Glomerular visceral epithelial cell (primary cell): ENCODE data around the gene PCDHGA1.
A peak's percentile ranks its signal among the peaks of the same experiment; 100 is the strongest.

ENCODE experiments used
- DNase-seq: peaks from one replicate; pipeline ENCODE4 v3.0.0-alpha.2; 2016; ENCODE audit errors: extremely low spot score

Gene PCDHGA1

DNA sequence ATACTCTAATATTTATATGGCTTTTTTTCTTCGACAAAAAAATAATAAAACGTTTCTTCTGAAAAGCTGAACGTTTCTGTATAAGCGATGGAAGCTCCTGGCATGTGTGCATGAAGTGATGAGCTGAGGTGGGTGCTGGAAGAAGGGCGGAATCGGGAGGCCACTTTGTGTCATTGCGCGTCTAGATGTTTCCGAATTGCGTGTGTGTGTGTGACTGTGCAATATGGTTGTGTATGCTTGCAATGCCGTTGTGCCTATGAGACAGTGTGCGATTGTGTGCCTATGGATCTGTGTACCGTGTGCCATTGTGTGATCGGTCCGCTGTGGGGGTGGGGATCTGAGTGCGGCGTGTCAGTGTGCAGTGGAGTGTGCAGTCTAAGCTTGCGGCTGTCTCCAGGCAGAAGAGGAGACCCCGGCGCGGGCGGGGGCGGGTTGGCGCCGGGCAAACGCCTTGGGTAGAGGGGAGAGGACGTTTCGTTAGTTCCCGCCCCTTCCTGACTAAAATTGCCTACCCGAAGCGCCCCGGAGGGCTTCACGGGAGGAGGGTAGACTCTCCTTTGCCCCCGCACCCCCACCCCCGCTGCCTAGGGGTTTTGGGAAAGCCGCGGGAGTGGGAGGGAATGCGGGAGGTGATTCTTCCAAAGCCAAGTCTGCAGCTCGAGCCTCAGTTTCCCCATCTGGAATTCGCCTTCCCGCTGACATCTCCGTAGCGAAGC, 182.8 kb downstream of the PCDHGA1 start:
- DNase-seq: peak; percentile 40

DNA sequence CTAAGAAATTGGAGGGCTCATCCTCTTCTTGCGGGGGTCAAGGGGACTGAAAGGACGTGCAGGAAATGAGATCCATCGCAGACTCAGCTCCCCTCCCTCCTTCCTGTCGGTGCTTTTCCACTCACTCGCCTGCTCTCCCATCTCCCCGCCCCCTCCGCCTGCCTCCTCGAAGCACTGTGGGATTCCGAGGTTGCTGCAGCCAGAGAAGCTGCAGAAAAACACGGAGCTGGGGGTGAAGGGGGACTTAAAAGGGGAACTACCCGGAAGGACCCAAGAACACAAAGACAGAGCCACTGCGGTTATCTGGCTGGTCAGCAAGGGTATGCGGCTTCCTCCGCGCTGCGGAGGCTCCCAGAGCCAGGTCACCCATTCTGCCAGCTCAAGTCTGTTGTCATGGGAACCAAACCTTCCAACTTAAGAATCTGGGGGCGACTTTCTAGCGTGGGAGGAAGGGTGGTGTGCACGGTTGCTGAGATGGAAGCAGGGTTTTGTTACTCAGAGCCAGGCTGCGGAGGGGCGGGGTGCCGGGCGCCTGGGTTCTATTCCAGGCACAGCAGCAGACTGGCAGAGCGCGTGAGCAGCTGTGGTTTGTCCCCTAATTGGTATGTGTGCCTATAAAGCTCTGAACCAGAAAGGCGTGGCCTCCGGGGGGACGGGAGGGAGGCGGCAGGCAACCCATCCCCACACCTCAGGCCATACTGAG, 183.5 kb downstream of the PCDHGA1 start:
- peak; percentile 93 for DNase-seq

DNA sequence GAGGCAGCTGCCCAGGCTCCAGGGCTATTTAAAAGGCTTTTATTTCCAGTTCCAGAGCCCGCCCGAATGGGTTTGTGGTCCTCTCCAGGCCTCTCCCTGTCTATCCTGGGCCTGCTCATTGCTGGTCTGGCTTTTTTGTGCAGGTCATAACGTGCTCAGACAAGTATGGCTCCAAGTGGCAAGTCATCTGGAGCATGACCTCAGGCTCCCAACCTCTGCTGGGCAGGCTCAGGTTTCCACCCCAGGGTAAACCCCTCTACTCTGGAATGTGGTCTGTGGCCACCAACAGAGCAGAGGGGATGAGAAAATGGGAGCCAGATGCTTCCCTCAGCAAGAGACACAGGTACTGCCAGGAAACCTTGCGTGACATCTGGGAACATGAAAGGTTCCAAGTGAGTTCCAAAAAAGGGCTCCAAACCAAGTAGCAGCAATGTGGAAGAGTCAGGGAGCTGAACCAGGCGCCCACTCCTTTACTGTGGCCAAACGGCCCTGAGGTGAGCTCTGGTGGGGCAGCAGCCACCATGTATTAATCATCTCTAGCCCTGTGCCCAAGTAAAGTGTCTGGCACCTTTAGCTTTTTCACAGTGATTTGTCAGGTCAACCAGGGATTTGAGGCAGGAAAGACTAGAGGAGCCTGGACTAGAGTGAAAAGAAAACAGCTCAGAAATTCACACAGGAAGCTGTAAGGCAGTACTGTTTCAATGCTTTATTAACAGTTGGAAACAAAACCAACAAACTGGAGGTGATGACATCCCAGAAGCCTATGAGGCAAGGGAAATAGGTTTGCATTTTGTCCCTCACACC, 184.2 kb downstream of the PCDHGA1 start:
- peak; percentile 95 for DNase-seq

DNA sequence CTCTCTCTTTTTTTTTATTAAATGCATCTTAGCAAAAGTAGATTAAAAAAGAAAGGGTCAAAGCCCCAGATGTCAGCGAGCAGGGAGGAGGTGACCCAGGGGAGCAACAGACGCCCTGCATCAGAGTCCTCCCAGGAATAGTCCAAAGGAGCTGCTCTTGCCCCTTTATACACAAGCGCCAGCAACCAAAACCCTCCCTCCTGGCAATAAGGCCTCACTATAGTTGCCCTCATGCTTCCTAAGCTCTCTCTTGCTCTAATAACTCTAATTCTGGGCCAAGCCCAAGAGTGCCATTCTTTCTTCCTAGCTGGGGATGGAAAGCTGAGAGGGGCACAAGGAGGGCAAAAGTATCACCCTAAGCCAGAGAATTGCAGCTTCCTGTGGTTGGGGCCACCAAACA, 184.8 kb downstream of the PCDHGA1 start:
- DNase-seq: no peak

DNA sequence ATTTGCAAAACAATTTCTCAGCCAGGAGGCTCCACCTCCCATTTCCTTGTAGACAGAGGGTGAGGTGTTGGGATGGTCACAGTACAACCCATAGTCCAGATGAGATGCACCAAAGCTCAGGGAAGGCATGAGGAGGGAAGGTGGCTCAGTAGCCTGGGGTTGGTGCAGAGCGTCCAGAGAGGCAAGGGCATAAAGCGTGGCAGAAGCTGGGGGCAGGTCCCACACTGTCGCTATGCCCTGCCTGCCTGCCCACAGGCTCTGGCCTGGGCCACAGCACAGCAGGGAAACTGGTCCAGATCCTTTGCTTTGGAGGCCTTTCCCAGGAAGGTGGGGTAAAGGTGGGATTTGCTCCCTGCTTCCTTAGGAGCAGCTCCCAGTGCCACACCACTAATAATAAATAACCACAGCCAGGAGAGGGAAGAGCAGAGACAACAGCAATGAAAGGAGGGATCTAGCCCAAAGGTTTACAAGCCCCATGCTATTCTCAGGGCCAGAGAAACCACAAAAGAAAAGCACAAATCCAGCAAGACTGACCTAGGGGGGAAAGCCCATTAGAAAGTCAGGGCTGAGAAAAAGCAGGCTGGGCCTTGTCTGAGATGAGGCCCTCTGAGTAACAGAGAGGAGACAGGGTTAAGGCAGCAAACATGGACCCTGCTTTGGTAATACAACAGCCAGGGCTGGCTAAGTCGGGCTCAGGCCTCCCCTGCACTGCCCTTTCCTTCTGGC, 185.8 kb downstream of the PCDHGA1 start:
- peak; percentile 23 for DNase-seq

DNA sequence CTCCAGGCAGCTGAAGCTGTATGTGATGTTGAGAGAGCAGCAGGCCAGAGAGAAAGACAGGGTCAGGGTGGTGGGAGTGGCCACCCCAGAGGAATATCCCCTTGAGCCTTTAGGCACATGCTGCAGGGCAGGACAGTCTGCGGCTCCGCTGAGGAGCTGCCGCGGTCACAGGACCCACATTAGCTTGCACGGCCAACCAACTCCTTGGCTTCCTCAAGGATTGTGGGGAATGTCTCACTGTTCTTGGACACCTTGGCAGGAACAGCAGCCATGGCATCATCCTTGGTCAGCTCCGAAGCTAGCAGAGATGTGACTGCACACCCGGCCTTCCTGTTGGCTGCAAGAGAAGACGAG, 186.3 kb downstream of the PCDHGA1 start:
- DNase-seq: no peak

DNA sequence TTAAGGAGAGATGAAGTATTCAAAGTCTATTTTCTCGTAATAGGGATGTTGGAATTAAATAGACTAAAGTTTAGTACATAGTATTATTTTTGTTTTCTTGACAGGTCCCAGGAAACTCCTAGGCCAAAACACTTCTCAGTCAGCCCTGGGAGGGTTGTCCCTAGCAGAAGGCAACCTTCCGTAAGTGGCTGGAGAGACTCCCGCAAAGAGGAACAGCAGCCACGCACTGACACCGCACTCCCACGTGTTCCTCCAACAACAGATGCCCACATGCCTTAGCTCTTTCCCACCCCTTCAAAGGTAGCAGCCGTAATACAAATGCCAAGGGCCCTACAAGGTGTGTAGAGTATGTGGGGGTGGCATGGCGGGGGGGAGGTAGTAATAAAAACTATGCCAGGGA, 187.0 kb downstream of the PCDHGA1 start:
- DNase-seq: no peak

DNA sequence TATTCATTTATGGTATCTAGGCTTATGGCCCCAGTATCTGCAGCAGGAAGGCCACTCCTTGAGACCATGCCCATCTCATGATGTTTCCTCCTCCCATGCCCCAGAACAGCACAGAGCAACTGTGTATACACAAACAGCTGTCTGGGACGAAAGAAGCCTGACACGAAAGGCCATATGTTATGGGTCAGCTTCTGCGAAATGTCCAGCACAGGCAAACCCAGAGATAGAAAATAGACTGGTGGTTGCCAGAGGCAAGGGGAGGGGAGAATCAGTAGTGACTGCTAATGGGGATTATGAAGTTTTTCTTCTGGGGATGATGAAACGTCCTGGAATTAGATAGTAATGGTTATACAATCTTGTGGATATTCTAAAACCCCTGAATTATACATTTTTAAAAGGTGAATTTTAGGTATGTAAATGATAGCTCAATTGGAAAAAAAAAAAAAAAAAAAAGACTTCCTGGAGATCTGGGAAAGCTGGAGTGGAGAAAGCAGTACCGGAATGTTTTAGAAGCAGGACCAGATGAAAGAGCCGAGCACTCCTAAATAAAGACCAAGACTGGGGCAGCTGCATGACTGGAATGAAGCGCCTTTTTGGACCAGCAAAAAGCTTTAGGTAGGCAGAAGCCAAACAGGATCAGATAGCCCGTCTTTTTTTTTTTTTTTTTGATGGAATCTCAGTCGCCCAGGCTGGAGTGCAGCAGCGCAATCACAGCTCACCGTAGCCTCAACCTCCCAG, 187.7 kb downstream of the PCDHGA1 start:
- DNase-seq: no peak

DNA sequence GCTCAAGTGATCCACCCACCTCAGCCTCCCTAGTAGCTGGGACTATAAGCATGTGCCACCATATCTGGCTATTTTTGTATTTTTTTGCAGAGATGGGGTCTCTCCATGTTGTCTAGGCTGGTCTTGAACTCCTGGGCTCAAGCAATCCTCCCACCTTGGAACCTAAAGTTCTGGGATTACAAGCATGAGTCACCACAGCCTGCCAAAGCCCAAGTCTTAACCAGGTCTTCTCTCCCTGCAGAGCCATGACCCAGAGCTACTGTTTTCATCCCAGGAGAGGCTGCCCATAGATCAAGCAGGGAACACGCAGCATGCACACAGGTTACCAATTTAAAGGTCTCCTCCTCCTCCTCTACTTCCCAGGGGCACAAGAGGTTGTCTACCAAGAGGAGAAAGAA, 188.3 kb downstream of the PCDHGA1 start:
- no peak for DNase-seq

DNA sequence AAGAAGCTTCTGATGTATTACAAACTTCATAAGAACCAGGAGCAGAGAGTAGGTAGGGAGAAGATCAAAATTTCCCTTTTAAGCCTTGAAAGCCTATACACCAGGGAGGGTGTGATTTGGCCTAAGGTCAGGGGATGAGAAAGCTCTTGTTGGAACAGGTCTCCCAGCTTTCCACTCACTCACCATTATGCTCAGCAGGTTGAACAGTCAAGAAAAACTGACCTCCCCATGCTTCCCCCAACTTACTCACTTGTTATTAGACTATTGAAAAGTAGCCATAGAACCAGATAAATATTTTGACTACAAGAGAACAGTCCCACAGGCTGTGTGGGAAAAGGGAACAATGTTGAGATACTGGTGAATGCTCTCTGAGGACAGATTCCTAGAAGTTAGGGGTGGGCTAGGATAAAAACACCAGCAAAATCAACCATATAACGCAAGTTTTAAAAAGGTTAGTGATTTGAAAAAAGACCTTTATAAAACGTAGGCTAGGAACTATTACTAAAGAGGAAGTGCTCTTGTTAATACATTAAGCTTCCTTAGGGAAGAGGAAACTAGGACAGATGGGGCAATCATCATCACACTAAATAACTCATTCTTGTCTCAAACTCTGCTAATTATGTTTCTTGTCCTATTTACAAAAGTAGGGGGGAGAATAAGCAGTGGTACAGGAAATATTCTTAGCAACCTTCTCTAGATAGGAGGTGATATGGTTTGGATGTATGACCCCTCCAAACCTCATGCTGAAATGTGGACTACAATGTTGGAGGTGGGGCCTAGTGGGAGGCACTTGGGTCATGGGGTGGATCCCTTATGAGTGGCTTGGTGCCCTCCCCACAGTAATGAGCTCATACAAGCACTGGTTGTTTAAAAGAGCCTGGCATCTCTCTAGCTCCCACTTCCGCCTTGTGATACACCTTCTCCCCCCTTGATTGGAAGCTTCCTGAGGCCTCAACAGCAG, 189.6 kb downstream of the PCDHGA1 start:
- DNase-seq: no peak

DNA sequence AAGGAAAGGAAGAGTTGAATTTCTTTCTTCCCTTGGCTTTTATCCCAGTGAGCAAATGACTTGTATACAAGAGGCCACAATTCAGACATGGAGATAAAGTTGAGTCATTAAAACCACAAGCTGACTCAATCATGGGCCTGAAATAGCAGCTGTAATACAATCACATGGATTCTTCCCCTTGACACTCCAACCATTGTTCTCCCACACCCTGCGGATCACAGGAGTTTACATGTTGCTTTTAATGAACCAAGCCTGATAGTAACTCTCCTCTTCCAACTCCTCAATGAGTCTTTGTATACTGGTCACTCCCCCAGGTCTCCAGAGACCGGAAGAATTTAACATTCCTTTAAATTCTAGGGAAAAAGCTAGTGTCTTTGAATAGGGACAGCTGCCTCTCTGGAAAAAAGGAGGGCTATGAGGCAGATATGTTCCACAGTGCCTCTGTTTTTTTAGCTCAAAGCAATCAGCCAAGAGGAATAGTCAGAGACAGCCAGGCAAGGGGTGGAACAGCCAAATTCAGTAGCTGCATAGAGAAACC, 191.0 kb downstream of the PCDHGA1 start:
- DNase-seq: peak; percentile 96

DNA sequence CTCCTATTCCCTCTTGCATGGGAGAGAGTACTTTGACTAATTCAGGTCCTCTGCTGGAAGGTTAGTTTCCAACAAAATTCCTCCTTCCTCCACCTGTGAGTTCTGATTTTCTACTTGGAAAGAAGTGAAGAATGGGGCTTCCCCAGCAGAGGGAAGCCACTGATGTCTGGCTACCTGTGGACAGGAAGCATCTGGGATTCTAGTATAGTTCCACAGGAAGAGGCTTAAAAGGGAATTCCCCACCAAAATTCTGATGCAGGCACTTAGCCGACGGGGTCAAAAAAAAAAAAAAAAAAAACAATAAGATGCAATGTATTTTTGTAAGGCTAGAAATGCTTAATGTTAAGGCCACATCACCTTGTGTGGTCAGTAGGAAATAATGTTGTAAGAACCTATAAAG, 192.0 kb downstream of the PCDHGA1 start:
- DNase-seq: no peak

DNA sequence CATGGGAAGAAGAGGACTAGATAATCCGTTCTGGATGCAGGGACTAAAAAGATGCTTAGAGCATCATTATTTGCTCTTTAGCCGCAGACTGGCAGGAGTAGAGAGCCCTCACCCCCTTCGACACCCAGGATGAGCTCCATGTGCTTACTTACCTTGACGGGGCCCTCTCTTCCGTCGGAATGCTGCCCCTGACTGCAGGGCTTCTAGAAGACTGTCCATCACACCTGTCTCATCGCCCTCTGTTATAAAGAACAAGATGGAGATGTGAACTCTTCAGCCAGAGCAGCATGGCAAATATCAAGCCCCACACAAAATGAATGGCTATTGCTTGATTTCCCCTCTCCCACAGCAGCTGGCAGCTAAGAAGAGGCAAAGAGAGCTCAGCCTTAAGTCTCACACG, 193.7 kb downstream of the PCDHGA1 start:
- DNase-seq: no peak

DNA sequence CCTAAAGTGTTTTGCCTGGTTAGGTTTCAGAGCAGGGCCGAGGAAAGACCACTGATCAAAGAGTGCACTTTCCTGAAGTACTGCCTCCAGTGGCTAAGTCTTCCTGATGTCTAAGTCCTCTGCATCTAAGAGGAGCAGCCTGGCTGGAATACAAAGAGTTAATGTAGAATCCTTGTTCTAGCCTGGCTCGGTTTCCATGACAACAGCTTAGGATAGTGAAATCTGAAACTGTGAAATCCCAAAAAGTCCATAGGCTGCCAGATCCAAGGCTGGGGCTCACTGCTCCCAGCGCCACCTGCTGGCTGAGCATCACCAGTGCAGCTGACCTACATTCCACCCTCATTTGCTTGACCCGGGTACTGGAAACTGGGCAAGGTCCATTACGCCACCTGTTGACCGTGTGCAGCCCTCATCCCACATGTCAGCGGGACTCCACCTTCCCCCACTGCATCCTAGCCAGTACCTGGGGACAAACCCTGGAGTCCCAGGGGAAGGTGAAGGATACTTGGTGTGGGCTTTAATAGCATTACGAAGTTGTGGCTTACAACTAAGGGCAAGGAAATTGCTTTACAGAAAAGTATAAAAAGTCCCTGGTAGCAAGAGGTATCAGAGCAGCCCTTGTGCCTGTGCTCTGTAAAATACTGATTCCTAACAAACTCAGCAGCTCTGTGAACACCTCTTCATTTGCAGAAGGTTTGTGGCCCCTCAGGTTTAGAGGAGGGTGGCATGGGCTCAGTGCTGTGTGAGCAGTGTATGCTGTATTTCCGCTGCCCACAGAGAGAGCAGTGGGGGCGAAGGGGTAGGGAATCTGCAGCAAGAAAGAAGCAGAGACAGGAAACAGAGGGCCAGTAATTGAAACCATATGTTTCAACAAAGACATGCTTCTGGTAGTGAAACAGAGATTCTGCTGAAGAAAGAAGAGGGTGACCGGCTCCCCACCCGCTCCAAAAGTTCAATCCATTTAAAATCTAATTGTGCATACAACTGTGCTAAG, 194.6 kb downstream of the PCDHGA1 start:
- peak; percentile 96 for DNase-seq

DNA sequence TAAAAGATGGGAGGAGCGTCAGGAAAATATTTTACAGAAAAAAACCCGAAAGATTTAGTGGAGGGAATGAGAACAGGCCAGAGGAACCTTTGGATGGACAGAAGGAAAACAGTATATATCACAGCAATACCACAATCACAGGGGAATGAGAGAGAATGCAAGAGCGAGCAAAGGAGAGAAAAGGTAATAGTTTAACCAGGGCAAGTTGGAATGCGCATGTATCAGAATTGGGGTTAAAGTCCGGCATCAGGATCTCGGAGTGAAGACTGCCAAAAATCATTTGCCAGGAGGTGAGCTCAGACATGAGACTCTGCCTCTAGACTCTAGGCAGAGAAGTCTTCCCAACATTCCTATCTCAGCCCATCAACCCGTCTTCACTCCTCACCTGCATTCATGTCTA, 195.3 kb downstream of the PCDHGA1 start:
- no peak for DNase-seq

DNA sequence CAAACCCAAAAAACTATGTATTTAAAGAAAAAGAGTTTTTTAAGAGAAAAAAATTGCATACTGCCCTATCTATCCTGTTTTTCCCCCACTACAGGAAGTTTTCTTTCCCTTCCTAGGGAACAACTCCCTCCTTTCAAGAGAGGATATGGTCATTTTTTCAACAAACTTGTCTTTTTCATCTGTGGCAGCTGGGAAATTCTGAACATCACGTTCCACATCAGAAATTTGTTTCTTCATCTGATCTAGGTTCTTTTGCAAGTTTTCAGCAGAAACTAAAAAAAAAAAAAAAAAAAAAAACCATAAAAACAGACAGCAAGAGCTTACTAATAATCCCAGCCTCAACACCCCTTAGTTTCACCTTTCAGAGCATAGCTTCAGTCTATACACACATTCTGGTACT, 197.1 kb downstream of the PCDHGA1 start:
- DNase-seq: no peak

DNA sequence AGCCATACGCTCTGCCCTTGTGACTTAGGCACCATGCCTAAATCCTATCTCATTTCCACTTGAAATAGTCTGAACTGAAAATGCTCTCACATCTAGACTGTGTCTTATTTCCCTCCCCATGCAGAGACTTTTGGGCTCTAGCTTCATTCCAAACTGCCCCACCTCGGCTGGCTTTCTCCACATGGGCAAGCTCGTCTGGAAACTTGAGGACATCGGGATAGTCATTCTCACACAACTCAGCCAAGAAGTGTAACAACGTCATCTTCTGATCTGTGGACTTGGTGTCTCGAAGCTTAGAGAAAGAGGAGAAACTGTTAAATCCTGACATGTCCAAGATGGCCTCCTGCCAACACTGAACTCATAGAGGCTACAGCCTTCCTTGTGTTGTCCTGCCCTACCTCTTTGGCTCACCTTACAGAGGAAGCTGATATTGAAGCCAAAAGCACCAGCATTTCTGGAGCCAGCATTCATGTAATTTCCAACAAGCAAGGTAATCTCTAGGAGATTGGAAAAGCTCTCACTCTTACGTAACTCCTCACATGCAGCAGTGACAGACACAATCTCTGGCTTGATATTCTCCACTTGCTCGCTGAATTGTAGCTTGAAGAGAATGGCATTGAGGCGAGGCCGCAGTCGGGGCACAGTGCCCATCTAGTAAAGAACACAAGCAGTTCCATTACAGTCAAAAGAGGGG, 198.1 kb downstream of the PCDHGA1 start:
- no peak for DNase-seq

DNA sequence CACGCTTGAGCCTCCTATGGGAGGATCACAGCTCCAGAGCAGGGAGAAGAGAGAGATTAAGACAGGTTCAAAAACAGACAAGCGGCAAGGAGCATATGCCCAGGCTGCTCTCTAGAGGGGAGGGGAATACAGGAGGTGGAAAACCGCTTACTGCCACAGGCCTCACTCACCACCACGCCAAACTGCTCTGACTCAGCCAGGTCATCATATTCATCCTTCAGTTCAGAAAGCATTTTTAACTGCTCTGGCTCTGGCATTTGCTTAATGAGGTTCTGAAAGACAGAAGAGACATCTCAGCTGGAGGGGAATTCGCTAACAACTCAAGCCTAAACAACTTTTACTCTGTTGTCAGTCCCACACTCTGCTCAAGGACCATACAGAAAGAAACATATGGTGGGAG, 198.7 kb downstream of the PCDHGA1 start:
- peak; percentile 53 for DNase-seq
